Uterus (tissue), 4 donors: Measurements from ENCODE around the gene ADD3. TPM values are rescaled to one million over a fixed set of nuclear protein-coding genes. Genes with fewer than 3 reads are reported as not detected.

Source experiments
- DNase-seq, 2 donors: peaks; one replicate each; pipeline ENCODE4 v3.0.0-alpha.2; 2019 to 2020
- H3K27ac ChIP-seq, 2 donors: fragments of 200-600 bp; sonication (generic); 1 replicate in 1 of 2; 2 replicates in 1 of 2; pipeline ENCODE4 v1.5.1; 2016 to 2018
- H3K27me3 ChIP-seq, 2 donors: fragments of 200-600 bp; sonication (generic); one replicate each; pipeline ENCODE4 v1.5.1; 2018 to 2019; ENCODE audit warnings: control low read depth in 1 of 2
- H3K36me3 ChIP-seq, 2 donors: fragments of 200-600 bp; sonication (generic); one replicate each; pipeline ENCODE4 v1.5.1; 2019; ENCODE audit warnings: control low read depth in 1 of 2
- H3K4me1 ChIP-seq, 2 donors: fragments of 200-600 bp; sonication (generic); one replicate each; pipeline ENCODE4 v1.5.1; 2018 to 2019; ENCODE audit warnings: control low read depth in 1 of 2
- H3K4me3 ChIP-seq, 2 donors: fragments of 200-600 bp; sonication (generic); 1 replicate in 1 of 2; 2 replicates in 1 of 2; pipeline ENCODE4 v1.5.1; 2018 to 2019; ENCODE audit warnings: mild to moderate bottlenecking in 1 of 2
- H3K9me3 ChIP-seq, 2 donors: fragments of 200-600 bp; sonication (generic); one replicate each; pipeline ENCODE4 v1.5.1; 2019; ENCODE audit warnings: control low read depth in 1 of 2
- POLR2A ChIP-seq, 2 donors: fragments of 450-650 bp; IDR thresholded peaks; one replicate each; pipeline ENCODE4 v1.6.1; 2016; ENCODE audit warnings: antibody characterized with exemption in 2 of 2, mild to moderate bottlenecking in 1 of 2, moderate library complexity in 1 of 2
- intact Hi-C: fragments of 100-400 bp; cut with DNase I; formaldehyde crosslinking; loops from one replicate; pipeline ENCODE4 v1.15.1; 2023; ENCODE audit warnings: low total_unique reads
- total RNA-seq, 4 donors: library from RNA; depleted of rRNA in 3 of 4; stranded (reverse); fragments of >200 nt in 3 of 4; gene quantifications; one replicate each; pipeline versions ENCODE4 v1.1.0 to v1.2.4, GENCODE V29; 2014 to 2023
- TF ChIP-seq, protein P1 (sequence below), 4 experiments: fragments of 200-600 bp in 2 of 4; fragments of 450-650 bp in 2 of 4; sonication (generic) in 2 of 4; IDR thresholded peaks; one replicate each; pipeline ENCODE4 v1.5.1; 2016 to 2019; ENCODE audit warnings: antibody characterized with exemption in 4 of 4, mild to moderate bottlenecking in 2 of 4, moderate library complexity in 1 of 4
- donor health status: DM: yes; HTN: yes; CAD: no.

ADD3 gene
- total RNA-seq, 4 donors from 2014 or later = 55.0 to 935 (median 92.6) TPM

DNA sequence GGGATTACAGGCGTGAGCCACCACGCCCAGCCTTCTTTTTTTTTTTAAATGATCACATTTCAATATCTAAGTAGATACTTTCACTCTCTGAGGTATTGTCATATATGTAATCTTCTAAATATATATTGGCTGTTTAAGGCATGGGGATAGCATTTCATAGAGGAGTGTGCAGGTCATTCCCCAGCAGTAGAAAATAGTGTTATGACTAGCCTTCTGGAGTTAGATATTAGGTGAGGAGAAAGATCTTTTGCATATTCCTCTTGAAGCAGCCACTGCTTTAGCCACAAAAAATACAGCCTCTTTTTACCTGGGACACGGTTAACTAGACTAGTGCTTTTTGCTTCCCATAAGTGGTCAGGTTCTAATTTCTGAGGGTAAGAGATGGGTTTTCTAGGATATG, 28.9 kb downstream of the ADD3 start:
- H3K9me3 ChIP-seq = no peaks in the 10 kb centered on the region
- no peak overlapping the region for H3K4me3 ChIP-seq
- DNase-seq = no peak
- intact Hi-C loops = no loop called here
- H3K27me3 ChIP-seq = no peaks in the 10 kb centered on the region
- TF ChIP-seq, protein P1, sequence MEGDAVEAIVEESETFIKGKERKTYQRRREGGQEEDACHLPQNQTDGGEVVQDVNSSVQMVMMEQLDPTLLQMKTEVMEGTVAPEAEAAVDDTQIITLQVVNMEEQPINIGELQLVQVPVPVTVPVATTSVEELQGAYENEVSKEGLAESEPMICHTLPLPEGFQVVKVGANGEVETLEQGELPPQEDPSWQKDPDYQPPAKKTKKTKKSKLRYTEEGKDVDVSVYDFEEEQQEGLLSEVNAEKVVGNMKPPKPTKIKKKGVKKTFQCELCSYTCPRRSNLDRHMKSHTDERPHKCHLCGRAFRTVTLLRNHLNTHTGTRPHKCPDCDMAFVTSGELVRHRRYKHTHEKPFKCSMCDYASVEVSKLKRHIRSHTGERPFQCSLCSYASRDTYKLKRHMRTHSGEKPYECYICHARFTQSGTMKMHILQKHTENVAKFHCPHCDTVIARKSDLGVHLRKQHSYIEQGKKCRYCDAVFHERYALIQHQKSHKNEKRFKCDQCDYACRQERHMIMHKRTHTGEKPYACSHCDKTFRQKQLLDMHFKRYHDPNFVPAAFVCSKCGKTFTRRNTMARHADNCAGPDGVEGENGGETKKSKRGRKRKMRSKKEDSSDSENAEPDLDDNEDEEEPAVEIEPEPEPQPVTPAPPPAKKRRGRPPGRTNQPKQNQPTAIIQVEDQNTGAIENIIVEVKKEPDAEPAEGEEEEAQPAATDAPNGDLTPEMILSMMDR (IDR thresholded peaks at IDR 0.05) = no peak
- TF ChIP-seq POLR2A (IDR thresholded peaks at IDR 0.05) = no peak
- no peaks in the 10 kb centered on the region for H3K36me3 ChIP-seq
- H3K27ac ChIP-seq = no peak overlapping the region
- peaks cover 0 to 6% of the 10 kb centered on the region in 2 donors for H3K4me1 ChIP-seq

DNA sequence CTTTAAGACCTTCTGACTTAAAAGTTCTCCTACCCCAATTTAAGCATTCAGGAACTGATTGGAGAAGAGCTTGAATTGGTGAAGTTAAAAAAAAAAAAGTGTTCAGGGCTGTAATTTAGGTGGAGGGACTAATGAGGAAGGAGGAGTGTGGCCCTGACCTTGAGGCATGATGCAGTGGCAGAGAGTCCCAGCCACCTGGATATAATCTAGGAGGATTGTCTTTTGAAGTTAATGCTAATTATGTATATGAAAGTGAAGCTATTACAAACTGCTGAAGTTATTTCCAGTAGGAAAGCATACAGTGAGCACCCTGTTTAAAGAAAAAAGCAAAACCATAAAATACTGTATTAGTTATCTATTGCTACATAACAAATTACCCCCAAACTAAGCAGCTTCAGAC, 31.5 kb downstream of the ADD3 start:
- Histone ChIP-seq H3K36me3 (no peaks in the 10 kb centered on the region), H3K4me1 (no peaks in the 10 kb centered on the region), H3K4me3 (no peak overlapping the region), H3K27ac (no peak overlapping the region), H3K27me3 (no peaks in the 10 kb centered on the region), H3K9me3 (no peaks in the 10 kb centered on the region)
- TF ChIP-seq, protein P1 (IDR thresholded peaks at IDR 0.05) = no peak
- TF ChIP-seq POLR2A (IDR thresholded peaks at IDR 0.05) = no peak
- DNase-seq = no peak
- intact Hi-C loops = no loop called here

DNA sequence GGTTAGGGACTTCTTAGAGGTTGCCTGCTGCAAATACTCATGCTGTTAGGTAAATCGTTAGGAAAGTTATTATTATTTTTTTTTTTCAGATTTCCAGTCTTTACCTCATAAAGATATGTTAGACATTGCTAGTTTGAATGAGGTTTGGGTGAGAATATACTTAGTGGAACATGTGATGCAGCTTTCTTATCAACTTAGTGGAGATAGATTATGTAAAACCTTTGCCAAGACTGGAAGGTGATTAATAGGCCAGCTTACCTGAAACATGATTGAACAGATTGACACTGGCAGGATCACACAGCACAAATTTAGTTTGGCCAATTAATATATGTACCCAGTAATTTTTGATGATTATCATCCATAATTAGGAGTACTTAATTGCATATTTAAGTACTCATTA, 32.3 kb downstream of the ADD3 start:
- intact Hi-C loops = no loop called here
- Histone ChIP-seq H3K4me3 (no peak overlapping the region), H3K9me3 (no peaks in the 10 kb centered on the region), H3K27ac (no peak overlapping the region), H3K4me1 (no peaks in the 10 kb centered on the region), H3K27me3 (no peaks in the 10 kb centered on the region), H3K36me3 (no peaks in the 10 kb centered on the region)
- no peak for DNase-seq
- TF ChIP-seq, protein P1 (IDR thresholded peaks at IDR 0.05) = no peak
- no peak for TF ChIP-seq POLR2A (IDR thresholded peaks at IDR 0.05)

DNA sequence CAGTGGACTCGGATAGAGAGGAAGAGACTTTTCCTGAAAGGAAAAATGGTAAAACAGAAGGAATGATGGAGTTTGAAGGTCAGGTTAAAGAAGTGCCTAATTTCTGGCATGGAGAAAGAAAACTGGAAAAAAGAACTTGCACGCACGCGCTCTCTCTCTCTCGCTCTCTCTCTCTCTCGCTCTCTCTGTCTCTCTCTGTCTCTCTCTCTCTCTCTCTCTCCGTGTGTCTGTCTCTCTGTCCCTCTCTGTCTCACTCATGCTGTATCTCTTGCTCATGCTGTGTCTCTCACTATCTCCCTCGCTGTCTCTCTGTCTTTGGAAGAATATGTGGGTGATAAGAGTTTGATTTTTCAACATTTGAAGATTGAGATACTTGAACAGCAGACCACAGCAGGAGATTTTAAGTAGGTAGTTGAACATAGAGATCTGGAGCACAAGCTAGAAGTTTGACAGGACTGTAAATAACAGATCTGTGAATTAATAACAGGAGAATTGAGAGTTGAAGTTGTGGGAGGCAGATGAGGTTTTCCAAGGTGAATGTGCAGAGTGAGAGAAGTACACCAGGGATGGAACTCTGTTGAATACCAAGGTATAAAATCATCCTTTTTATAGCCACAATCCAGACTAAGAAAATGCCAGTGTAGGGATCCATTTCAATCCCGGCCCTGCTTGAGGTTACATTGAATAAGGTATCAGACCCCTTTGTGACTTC, 33.1 kb downstream of the ADD3 start:
- no peak for DNase-seq
- H3K4me3 ChIP-seq = no peak overlapping the region
- no peaks in the 10 kb centered on the region for H3K9me3 ChIP-seq
- H3K4me1 ChIP-seq = no peaks in the 10 kb centered on the region
- H3K27me3 ChIP-seq = no peaks in the 10 kb centered on the region
- no peak overlapping the region for H3K27ac ChIP-seq
- H3K36me3 ChIP-seq = no peaks in the 10 kb centered on the region
- TF ChIP-seq POLR2A (IDR thresholded peaks at IDR 0.05) = no peak
- intact Hi-C loops = no loop called here

DNA sequence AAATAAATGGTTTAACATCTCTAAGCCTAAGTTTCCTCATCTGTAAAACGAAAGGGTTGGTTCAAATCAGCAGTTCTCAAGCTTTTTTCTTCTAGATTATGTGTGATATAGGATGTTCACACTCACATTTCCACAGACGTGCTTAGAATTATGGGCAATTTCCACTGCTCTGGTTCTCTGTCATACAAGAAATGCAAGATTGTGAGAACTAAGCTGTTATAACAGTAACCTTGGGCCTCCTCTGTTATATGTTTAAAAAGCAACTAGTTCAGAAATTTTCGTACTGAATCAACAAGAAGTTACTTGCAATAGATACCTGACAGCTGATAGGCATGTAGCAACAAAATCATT, 33.7 kb downstream of the ADD3 start:
- Histone ChIP-seq H3K27me3 (no peaks in the 10 kb centered on the region), H3K4me3 (no peak overlapping the region), H3K4me1 (no peaks in the 10 kb centered on the region), H3K36me3 (no peaks in the 10 kb centered on the region), H3K27ac (no peak overlapping the region), H3K9me3 (no peaks in the 10 kb centered on the region)
- no peak for DNase-seq
- intact Hi-C loops = no loop called here
- TF ChIP-seq, protein P1 (IDR thresholded peaks at IDR 0.05) = no peak
- TF ChIP-seq POLR2A (IDR thresholded peaks at IDR 0.05) = no peak

DNA sequence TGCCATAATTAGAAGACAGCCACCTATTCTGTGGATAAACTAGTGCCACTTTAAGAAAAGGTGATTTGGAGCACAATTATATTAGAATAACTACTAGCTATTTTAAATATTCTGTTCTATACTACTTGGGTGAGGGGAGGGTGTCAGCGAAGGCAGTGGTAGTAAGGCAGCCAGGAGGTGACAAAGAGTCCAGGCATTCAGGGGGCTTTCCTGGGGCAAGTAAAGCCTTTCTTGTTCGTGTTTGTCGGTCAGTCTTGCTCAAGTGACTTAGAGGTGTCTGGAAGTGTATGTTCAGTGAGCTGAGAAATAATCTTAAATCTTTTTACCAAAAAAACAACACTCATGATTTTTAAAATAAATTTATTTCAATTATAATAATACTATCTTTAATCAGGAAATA, 34.4 kb downstream of the ADD3 start:
- Histone ChIP-seq H3K27ac (no peak overlapping the region), H3K4me3 (no peak overlapping the region), H3K4me1 (no peaks in the 10 kb centered on the region), H3K27me3 (no peaks in the 10 kb centered on the region), H3K9me3 (no peaks in the 10 kb centered on the region), H3K36me3 (no peaks in the 10 kb centered on the region)
- TF ChIP-seq, protein P1 (IDR thresholded peaks at IDR 0.05) = no peak
- no peak for TF ChIP-seq POLR2A (IDR thresholded peaks at IDR 0.05)
- intact Hi-C loops = no loop called here
- DNase-seq = no peak
